Chondrocyte (in vitro differentiated cells): Measurements from ENCODE around the gene ST7. TPM values are rescaled to one million over a fixed set of nuclear protein-coding genes. Genes with fewer than 3 reads are reported as not detected.

Experiments
- DNase-seq: peaks from one replicate; pipeline ENCODE4 v3.0.0; 2021; ENCODE audit warnings: mixed read lengths, low spot score
- H3K27ac Mint-ChIP-seq: one replicate; pipeline ENCODE4 v1.8.0; 2021; ENCODE audit warnings: mild to moderate bottlenecking, moderate library complexity, mixed read lengths; ENCODE audit not compliant: unreplicated experiment
- H3K27me3 Mint-ChIP-seq: 2 replicates; pipeline ENCODE4 v1.8.0; 2021; ENCODE audit warnings: low read depth, mixed read lengths
- H3K36me3 Mint-ChIP-seq: 2 replicates; pipeline ENCODE4 v1.8.0; 2021; ENCODE audit warnings: low read depth, mixed read lengths
- H3K4me1 Mint-ChIP-seq: 2 replicates; pipeline ENCODE4 v1.8.0; 2021; ENCODE audit warnings: low read depth, mild to moderate bottlenecking, mixed read lengths
- H3K4me3 Mint-ChIP-seq: one replicate; pipeline ENCODE4 v1.8.0; 2021; ENCODE audit warnings: mild to moderate bottlenecking, moderate library complexity, mixed read lengths; ENCODE audit not compliant: unreplicated experiment
- H3K9me3 Mint-ChIP-seq: 2 replicates; pipeline ENCODE4 v1.8.0; 2021; ENCODE audit warnings: low read depth, mixed read lengths
- CTCF ChIP-seq: fragments of 200-600 bp; sonication (generic); IDR thresholded peaks from 2 replicates; pipeline ENCODE4 v1.5.0; 2021; ENCODE audit warnings: antibody characterized with exemption, mild to moderate bottlenecking, moderate library complexity
- total RNA-seq: library from RNA; stranded (reverse); gene quantifications from 3 replicates; pipeline ENCODE4 v1.2.1, GENCODE V29; 2021

The ST7 gene
- total RNA-seq, 1 donor from 2014 or later = 69.7 TPM

DNA sequence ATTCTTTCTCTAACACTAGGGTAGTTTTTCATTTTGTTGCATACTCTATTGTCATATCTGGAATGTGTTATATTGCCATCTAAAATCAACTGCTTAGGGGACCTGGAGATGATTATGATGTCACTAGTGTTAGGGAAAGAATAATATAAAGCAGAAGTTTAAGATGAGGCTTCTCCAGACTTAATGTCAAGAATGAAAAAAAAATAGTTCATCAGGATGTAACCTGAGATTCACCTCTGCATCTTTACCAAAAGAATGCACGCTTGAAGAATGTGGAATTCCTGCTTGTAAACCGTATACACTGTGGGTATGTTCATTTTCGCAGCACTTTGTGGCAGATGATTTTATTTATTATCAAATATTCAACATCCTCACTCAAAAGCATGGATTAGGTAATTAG lies 184.6 kb downstream of the ST7 start:
- no peaks in the 10 kb centered on the region for H3K9me3 Mint-ChIP-seq
- TF ChIP-seq CTCF = no peak
- H3K36me3 Mint-ChIP-seq = peaks cover 35% of the 10 kb centered on the region
- no peak overlapping the region for H3K27ac Mint-ChIP-seq
- peaks cover 22% of the 10 kb centered on the region for H3K4me1 Mint-ChIP-seq
- H3K4me3 Mint-ChIP-seq = no peak overlapping the region
- H3K27me3 Mint-ChIP-seq = no peaks in the 10 kb centered on the region
- DNase-seq = no peak

GRCh38 chr7:117138495-117138894 lies 185.2 kb downstream of the ST7 start:
- TF ChIP-seq CTCF = no peak
- H3K36me3 Mint-ChIP-seq = peaks cover 34% of the 10 kb centered on the region
- DNase-seq = no peak
- H3K4me1 Mint-ChIP-seq = peaks cover 19% of the 10 kb centered on the region
- no peak overlapping the region for H3K4me3 Mint-ChIP-seq
- no peaks in the 10 kb centered on the region for H3K27me3 Mint-ChIP-seq
- H3K9me3 Mint-ChIP-seq = no peaks in the 10 kb centered on the region
- no peak overlapping the region for H3K27ac Mint-ChIP-seq

GRCh38 chr7:117138981-117139380 lies 185.7 kb downstream of the ST7 start:
- peaks cover 15% of the 10 kb centered on the region for H3K4me1 Mint-ChIP-seq
- H3K36me3 Mint-ChIP-seq = peaks cover 31% of the 10 kb centered on the region

GRCh38 chr7:117139397-117139984 lies 186.2 kb downstream of the ST7 start:
- Mint-ChIP-seq H3K4me3 (no peak overlapping the region), H3K36me3 (peaks cover 26% of the 10 kb centered on the region), H3K9me3 (no peaks in the 10 kb centered on the region), H3K4me1 (peaks cover 11% of the 10 kb centered on the region), H3K27me3 (no peaks in the 10 kb centered on the region), H3K27ac (peak overlapping the region; percentile 35)
- no peak for TF ChIP-seq CTCF
- DNase-seq = no peak

More at GRCh38 chr7:117138981-117139380, 185.7 kb downstream of the ST7 start:
- no peak overlapping the region for H3K27ac Mint-ChIP-seq
- H3K4me3 Mint-ChIP-seq = no peak overlapping the region
- no peaks in the 10 kb centered on the region for H3K9me3 Mint-ChIP-seq
- no peak for DNase-seq
- no peaks in the 10 kb centered on the region for H3K27me3 Mint-ChIP-seq
- no peak for TF ChIP-seq CTCF

- no peak for DNase-seq
- Mint-ChIP-seq H3K4me3 (no peak overlapping the region), H3K27me3 (no peaks in the 10 kb centered on the region), H3K9me3 (no peaks in the 10 kb centered on the region), H3K36me3 (peaks cover 18% of the 10 kb centered on the region), H3K4me1 (peaks cover 4% of the 10 kb centered on the region), H3K27ac (no peak overlapping the region)
- TF ChIP-seq CTCF = no peak
These were observed 187.6 kb downstream of the ST7 start for GRCh38 chr7:117140921-117141320.
